Neural progenitor cell (in vitro differentiated cells): Measurements from ENCODE around the gene BTG4. TPM values are rescaled to one million over a fixed set of nuclear protein-coding genes. Genes with fewer than 3 reads are reported as not detected.

Experiments
- DNase-seq: peaks from one replicate; pipeline ENCODE4 v3.0.0-alpha.2; 2016; ENCODE audit warnings: low spot score
- H2AFZ ChIP-seq: fragments of 200-600 bp; sonication (generic); replicated peaks from 2 replicates; pipeline ENCODE4 v1.6.1; 2016; ENCODE audit warnings: antibody characterized with exemption
- H3F3A ChIP-seq: fragments of 200-600 bp; sonication (generic); 2 replicates; pipeline ENCODE4 v1.6.1; 2016; ENCODE audit warnings: antibody characterized with exemption, low read depth
- H3K27ac ChIP-seq: fragments of 200-600 bp; sonication (generic); 2 replicates; pipeline ENCODE4 v1.5.1; 2016; ENCODE audit warnings: mild to moderate bottlenecking
- H3K27me3 ChIP-seq: fragments of 200-600 bp; sonication (generic); 2 replicates; pipeline ENCODE4 v1.6.1; 2016; ENCODE audit warnings: mild to moderate bottlenecking, moderate library complexity
- H3K36me3 ChIP-seq: fragments of 200-600 bp; sonication (generic); 2 replicates; pipeline ENCODE4 v1.5.1; 2016
- H3K4me1 ChIP-seq: fragments of 200-600 bp; sonication (generic); 2 replicates; pipeline ENCODE4 v1.6.1; 2016; ENCODE audit warnings: mixed run types
- H3K4me2 ChIP-seq: fragments of 200-600 bp; sonication (generic); 2 replicates; pipeline ENCODE4 v1.6.1; 2016
- H3K4me3 ChIP-seq: fragments of 200-600 bp; sonication (generic); 2 replicates; pipeline ENCODE4 v1.5.1; 2016
- H3K79me2 ChIP-seq: fragments of 200-600 bp; sonication (generic); 2 replicates; pipeline ENCODE4 v1.6.1; 2016; ENCODE audit warnings: low read depth
- H3K9ac ChIP-seq: fragments of 200-600 bp; sonication (generic); 2 replicates; pipeline ENCODE4 v1.6.1; 2016
- H3K9me3 ChIP-seq: fragments of 200-600 bp; sonication (generic); 2 replicates; pipeline ENCODE4 v1.5.1; 2016; ENCODE audit warnings: low read depth
- H4K20me1 ChIP-seq: fragments of 200-600 bp; sonication (generic); 2 replicates; pipeline ENCODE4 v1.6.1; 2016; ENCODE audit warnings: low read depth
- H3K27ac Mint-ChIP-seq: 3 replicates; pipeline ENCODE4 v1.8.0; 2021; ENCODE audit warnings: mixed read lengths
- H3K27me3 Mint-ChIP-seq: 2 replicates; pipeline ENCODE4 v1.8.0; 2022; ENCODE audit warnings: low read depth, mild to moderate bottlenecking, inconsistent platforms, moderate library complexity, mixed read lengths; ENCODE audit not compliant: insufficient read depth
- H3K36me3 Mint-ChIP-seq: 3 replicates; pipeline ENCODE4 v1.8.0; 2021; ENCODE audit warnings: mixed read lengths
- H3K4me1 Mint-ChIP-seq: 3 replicates; pipeline ENCODE4 v1.8.0; 2021; ENCODE audit warnings: mixed read lengths
- H3K4me3 Mint-ChIP-seq: 3 replicates; pipeline ENCODE4 v1.8.0; 2021; ENCODE audit warnings: mild to moderate bottlenecking, moderate library complexity, mixed read lengths
- H3K9me3 Mint-ChIP-seq: 3 replicates; pipeline ENCODE4 v1.8.0; 2020; ENCODE audit warnings: mixed read lengths
- EZH2 ChIP-seq: fragments of 200-600 bp; sonication (generic); IDR thresholded peaks from 2 replicates; pipeline ENCODE4 v1.6.1; 2017; ENCODE audit warnings: antibody characterized with exemption, mild to moderate bottlenecking, moderate library complexity
- EZH2phosphoT487 ChIP-seq: fragments of 200-600 bp; sonication (generic); IDR thresholded peaks from 2 replicates; pipeline ENCODE4 v1.6.1; 2017; ENCODE audit warnings: antibody characterized with exemption
- total RNA-seq: library from RNA; depleted of rRNA; stranded (reverse); fragments of >200 nt; gene quantifications from 2 replicates; pipeline ENCODE4 v1.2.3, GENCODE V29; 2015; ENCODE audit warnings: low replicate concordance
- TF ChIP-seq, protein P1 (sequence below): fragments of 200-600 bp; sonication (generic); IDR thresholded peaks from 2 replicates; pipeline ENCODE4 v1.5.1; 2017; ENCODE audit warnings: antibody characterized with exemption, mild to moderate bottlenecking

BTG4 gene
- total RNA-seq, 1 donor from 2014 or later: not detected

DNA sequence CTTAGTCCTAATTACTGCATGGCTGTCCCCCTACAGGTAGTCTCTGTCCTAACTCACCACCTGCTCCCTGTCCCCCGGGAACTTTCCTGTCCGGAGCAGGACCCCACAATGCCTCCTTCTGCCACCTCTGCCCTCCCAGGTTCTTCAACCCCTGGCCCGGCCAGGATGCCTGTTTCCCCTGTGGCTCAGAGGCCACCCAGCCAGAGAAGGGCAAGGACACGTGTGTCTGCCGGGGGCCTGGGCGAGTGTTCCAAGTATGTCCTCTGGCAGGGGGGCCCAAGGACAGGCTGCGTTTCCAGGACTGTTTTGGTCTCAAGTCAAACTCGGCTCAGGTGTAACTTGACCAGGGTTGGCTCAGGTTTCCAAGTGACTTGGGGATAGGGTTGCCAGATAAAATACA is 63.8 kb downstream of the BTG4 start:
- no peak overlapping the region for H3K27ac Mint-ChIP-seq
- Histone ChIP-seq H3K27me3 (no peaks in the 10 kb centered on the region), H4K20me1 (no peaks in the 10 kb centered on the region), H3K36me3 (no peaks in the 10 kb centered on the region), H3K27ac (no peak overlapping the region), H3K9ac (no peak overlapping the region), H3K9me3 (no peaks in the 10 kb centered on the region), H3F3A (no peaks in the 10 kb centered on the region), H3K4me3 (no peak overlapping the region), H3K79me2 (no peaks in the 10 kb centered on the region), H3K4me2 (no peak overlapping the region), H2AFZ (no peak overlapping the region), H3K4me1 (no peaks in the 10 kb centered on the region)
- DNase-seq: no peak
- no peaks in the 10 kb centered on the region for H3K4me1 Mint-ChIP-seq
- H3K9me3 Mint-ChIP-seq: no peaks in the 10 kb centered on the region
- no peaks in the 10 kb centered on the region for H3K36me3 Mint-ChIP-seq
- TF ChIP-seq, protein P1, sequence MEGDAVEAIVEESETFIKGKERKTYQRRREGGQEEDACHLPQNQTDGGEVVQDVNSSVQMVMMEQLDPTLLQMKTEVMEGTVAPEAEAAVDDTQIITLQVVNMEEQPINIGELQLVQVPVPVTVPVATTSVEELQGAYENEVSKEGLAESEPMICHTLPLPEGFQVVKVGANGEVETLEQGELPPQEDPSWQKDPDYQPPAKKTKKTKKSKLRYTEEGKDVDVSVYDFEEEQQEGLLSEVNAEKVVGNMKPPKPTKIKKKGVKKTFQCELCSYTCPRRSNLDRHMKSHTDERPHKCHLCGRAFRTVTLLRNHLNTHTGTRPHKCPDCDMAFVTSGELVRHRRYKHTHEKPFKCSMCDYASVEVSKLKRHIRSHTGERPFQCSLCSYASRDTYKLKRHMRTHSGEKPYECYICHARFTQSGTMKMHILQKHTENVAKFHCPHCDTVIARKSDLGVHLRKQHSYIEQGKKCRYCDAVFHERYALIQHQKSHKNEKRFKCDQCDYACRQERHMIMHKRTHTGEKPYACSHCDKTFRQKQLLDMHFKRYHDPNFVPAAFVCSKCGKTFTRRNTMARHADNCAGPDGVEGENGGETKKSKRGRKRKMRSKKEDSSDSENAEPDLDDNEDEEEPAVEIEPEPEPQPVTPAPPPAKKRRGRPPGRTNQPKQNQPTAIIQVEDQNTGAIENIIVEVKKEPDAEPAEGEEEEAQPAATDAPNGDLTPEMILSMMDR: no peak
- TF ChIP-seq EZH2phosphoT487 (no peak), EZH2 (no peak)
- peaks cover 6% of the 10 kb centered on the region for H3K27me3 Mint-ChIP-seq
- no peak overlapping the region for H3K4me3 Mint-ChIP-seq

DNA sequence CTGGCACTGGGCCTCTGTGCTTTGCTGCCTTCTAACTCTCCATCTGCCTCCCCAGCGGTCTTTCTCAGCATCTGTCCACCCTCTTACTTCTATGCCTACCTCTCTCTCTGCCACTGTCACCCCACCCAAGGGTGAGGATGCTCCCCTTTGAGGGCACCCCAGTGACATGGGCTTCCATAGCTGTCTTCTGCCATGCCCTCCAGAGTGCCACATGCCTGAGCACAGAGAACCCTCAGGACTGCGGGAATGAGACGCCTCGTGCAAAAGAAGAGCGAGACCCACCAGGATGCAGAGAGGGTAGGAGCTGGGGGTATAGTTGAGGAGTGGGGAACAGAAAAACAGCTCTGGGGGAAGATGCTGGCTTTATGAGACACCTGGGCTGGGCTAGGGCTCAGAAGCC is 64.3 kb downstream of the BTG4 start:
- H3K4me2 ChIP-seq: no peak overlapping the region
- no peaks in the 10 kb centered on the region for H3K79me2 ChIP-seq
- no peaks in the 10 kb centered on the region for H3K36me3 ChIP-seq
- no peak overlapping the region for H3K9ac ChIP-seq
- no peak overlapping the region for H3K27ac Mint-ChIP-seq
- H4K20me1 ChIP-seq: no peaks in the 10 kb centered on the region
- H3K27me3 Mint-ChIP-seq: peaks cover 6% of the 10 kb centered on the region
- no peaks in the 10 kb centered on the region for H3K36me3 Mint-ChIP-seq
- no peak overlapping the region for H3K27ac ChIP-seq
- no peaks in the 10 kb centered on the region for H3K27me3 ChIP-seq
- H3K4me3 ChIP-seq: no peak overlapping the region
- H3K4me1 ChIP-seq: no peaks in the 10 kb centered on the region
- DNase-seq: no peak
- H3F3A ChIP-seq: no peaks in the 10 kb centered on the region
- TF ChIP-seq EZH2phosphoT487 (no peak), EZH2 (no peak)
- TF ChIP-seq, protein P1: no peak
- H3K4me3 Mint-ChIP-seq: no peak overlapping the region
- H3K4me1 Mint-ChIP-seq: no peaks in the 10 kb centered on the region
- no peaks in the 10 kb centered on the region for H3K9me3 ChIP-seq
- H2AFZ ChIP-seq: no peak overlapping the region
- H3K9me3 Mint-ChIP-seq: no peaks in the 10 kb centered on the region

DNA sequence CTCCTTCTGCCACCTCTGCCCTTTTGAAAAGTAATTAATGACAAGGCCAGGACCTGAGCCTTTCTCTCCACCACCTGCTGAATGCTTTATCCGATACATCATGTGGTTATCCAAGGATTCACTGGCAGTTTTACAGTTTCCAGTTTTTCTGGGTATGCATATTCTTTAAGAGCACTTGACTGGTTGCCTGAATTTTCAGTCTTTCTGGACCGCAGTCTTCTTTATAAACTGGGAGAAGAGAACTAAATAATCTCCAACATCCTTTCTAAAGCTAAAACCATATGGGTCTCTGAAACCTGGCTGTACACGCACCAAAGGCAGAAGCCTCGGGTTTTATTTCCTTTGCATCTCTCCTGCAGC is 65.1 kb downstream of the BTG4 start:
- DNase-seq: no peak
- no peaks in the 10 kb centered on the region for H3K9me3 Mint-ChIP-seq
- H3K27me3 ChIP-seq: no peaks in the 10 kb centered on the region

More for the DNA sequence above, 65.1 kb downstream of the BTG4 start:
- Mint-ChIP-seq H3K4me3 (no peak overlapping the region), H3K27me3 (peaks cover 6% of the 10 kb centered on the region), H3K4me1 (no peaks in the 10 kb centered on the region), H3K27ac (no peak overlapping the region), H3K36me3 (no peaks in the 10 kb centered on the region)
- Histone ChIP-seq H3K79me2 (no peaks in the 10 kb centered on the region), H3K4me2 (no peak overlapping the region), H3F3A (no peaks in the 10 kb centered on the region), H3K4me1 (no peaks in the 10 kb centered on the region), H3K9ac (no peak overlapping the region), H3K36me3 (no peaks in the 10 kb centered on the region), H2AFZ (no peak overlapping the region), H3K9me3 (no peaks in the 10 kb centered on the region), H4K20me1 (no peaks in the 10 kb centered on the region), H3K4me3 (no peak overlapping the region), H3K27ac (no peak overlapping the region)
- TF ChIP-seq EZH2: no peak
- TF ChIP-seq EZH2phosphoT487: no peak
- TF ChIP-seq, protein P1: no peak
